IMR-90 (cell line): Measurements from ENCODE around the gene ZNF783. TPM values are rescaled to one million over a fixed set of nuclear protein-coding genes. Genes with fewer than 3 reads are reported as not detected.

Experiments
- ATAC-seq: fragments of 200-7000 bp; cut with Tn5 transposase; 2 replicates; pipeline ENCODE4 v1.9.1; 2020; ENCODE audit warnings: low read depth, mild to moderate bottlenecking, moderate library complexity
- BruUV-seq: library from RNA; stranded (reverse); fragments of 400-500 nt; replicated peaks from 2 replicates; lab custom pipeline; 2021; lab: Mats Ljungman, UMichigan
- CTCF ChIA-PET: fragments of 300-600 bp; formaldehyde crosslinking; extraction: SDS; loops from one replicate; lab custom pipeline; 2021; ENCODE audit warnings: antibody characterized with exemption; lab: Yijun Ruan, JAX
- POLR2A ChIA-PET: fragments of 300-600 bp; sonication (Branson Sonifier 250); formaldehyde crosslinking; loops from one replicate; lab custom pipeline; 2022; ENCODE audit warnings: antibody characterized with exemption; ENCODE audit not compliant: unreplicated experiment; lab: Charles Lee
- DNase-seq: peaks from one replicate; pipeline ENCODE4 v3.0.0; 2013
- H2AFZ ChIP-seq: replicated peaks from 2 replicates; pipeline ENCODE3; 2013; ENCODE audit warnings: low read length, mild to moderate bottlenecking; ENCODE audit not compliant: poor library complexity
- H2AK5ac ChIP-seq: 2 replicates; pipeline ENCODE4 v1.6.1; 2013; ENCODE audit warnings: low read depth, low read length, inconsistent platforms
- H2AK9ac ChIP-seq: replicated peaks from 2 replicates; pipeline ENCODE3; 2013; ENCODE audit warnings: mild to moderate bottlenecking, low read depth, low read length, moderate library complexity; ENCODE audit not compliant: poor library complexity
- H2BK120ac ChIP-seq: 2 replicates; pipeline ENCODE4 v1.6.1; 2013; ENCODE audit warnings: low read depth, low read length, inconsistent platforms
- H2BK15ac ChIP-seq: 3 replicates; pipeline ENCODE4 v1.6.1; 2013; ENCODE audit warnings: low read depth, low read length, inconsistent platforms
- H2BK20ac ChIP-seq: 2 replicates; pipeline ENCODE4 v1.6.1; 2013; ENCODE audit warnings: low read depth, mild to moderate bottlenecking, inconsistent platforms, low read length, moderate library complexity
- H2BK5ac ChIP-seq: 2 replicates; pipeline ENCODE4 v1.6.1; 2013; ENCODE audit warnings: mild to moderate bottlenecking, low read depth, low read length, inconsistent platforms; ENCODE audit not compliant: poor library complexity, severe bottlenecking
- H3K14ac ChIP-seq: replicated peaks from 2 replicates; pipeline ENCODE4 v1.6.1; 2013; ENCODE audit warnings: low read depth, low read length, inconsistent platforms
- H3K18ac ChIP-seq: 2 replicates; pipeline ENCODE4 v1.6.1; 2013; ENCODE audit warnings: low read depth, low read length, control low read depth
- H3K23ac ChIP-seq: 2 replicates; pipeline ENCODE4 v1.6.1; 2013; ENCODE audit warnings: low read depth, low read length, inconsistent platforms
- H3K27ac ChIP-seq: 2 replicates; pipeline ENCODE4 v1.5.1; 2013; ENCODE audit warnings: mild to moderate bottlenecking, control low read depth, low read length; ENCODE audit not compliant: insufficient read depth
- H3K27me3 ChIP-seq: 2 replicates; pipeline ENCODE4 v1.6.1; 2013; ENCODE audit warnings: low read length; ENCODE audit not compliant: control insufficient read depth, insufficient read depth
- H3K36me3 ChIP-seq: 2 replicates; pipeline ENCODE4 v1.6.1; 2013; ENCODE audit warnings: low read length, mixed read lengths; ENCODE audit not compliant: control insufficient read depth, insufficient read depth
- H3K4ac ChIP-seq: 2 replicates; pipeline ENCODE4 v1.6.1; 2013; ENCODE audit warnings: low read depth, low read length, inconsistent platforms
- H3K4me1 ChIP-seq: 2 replicates; pipeline ENCODE4 v1.6.1; 2013; ENCODE audit warnings: low read length, mixed read lengths; ENCODE audit not compliant: control insufficient read depth, insufficient read depth
- H3K4me2 ChIP-seq: 2 replicates; pipeline ENCODE4 v1.6.1; 2013; ENCODE audit warnings: low read depth, mild to moderate bottlenecking, control low read depth, low read length, moderate library complexity
- H3K4me3 ChIP-seq: 2 replicates; pipeline ENCODE4 v1.5.1; 2013; ENCODE audit warnings: low read depth, mild to moderate bottlenecking, control low read depth, low read length, moderate library complexity; ENCODE audit not compliant: insufficient read depth
- H3K56ac ChIP-seq: 2 replicates; pipeline ENCODE4 v1.6.1; 2013; ENCODE audit warnings: low read length, inconsistent platforms; ENCODE audit not compliant: insufficient read depth; ENCODE audit errors: extremely low read depth
- H3K79me1 ChIP-seq, 2 experiments: 2 replicates each; pipeline ENCODE4 v1.6.1; 2013; ENCODE audit warnings: low read length in 2 of 2, inconsistent platforms in 1 of 2, low read depth in 1 of 2
- H3K9ac ChIP-seq: 2 replicates; pipeline ENCODE4 v1.6.1; 2013; ENCODE audit warnings: low read depth, low read length, control low read depth
- H3K9me1 ChIP-seq: 2 replicates; pipeline ENCODE4 v1.6.1; 2013; ENCODE audit warnings: low read length, inconsistent platforms; ENCODE audit not compliant: insufficient read depth
- H3K9me3 ChIP-seq: 2 replicates; pipeline ENCODE4 v1.6.1; 2013; ENCODE audit warnings: low read length; ENCODE audit not compliant: control insufficient read depth, insufficient read depth
- H4K20me1 ChIP-seq: 2 replicates; pipeline ENCODE4 v1.6.1; 2013; ENCODE audit warnings: low read length, inconsistent platforms; ENCODE audit not compliant: insufficient read depth
- H4K5ac ChIP-seq: 2 replicates; pipeline ENCODE4 v1.6.1; 2013; ENCODE audit warnings: mild to moderate bottlenecking, low read depth, low read length, control low read depth
- H4K8ac ChIP-seq, 2 experiments: 2 replicates each; pipeline ENCODE4 v1.6.1; 2013; ENCODE audit warnings: low read depth in 2 of 2, low read length in 2 of 2, control low read depth in 1 of 2, inconsistent platforms in 1 of 2
- H4K91ac ChIP-seq: 2 replicates; pipeline ENCODE4 v1.6.1; 2013; ENCODE audit warnings: low read depth, low read length, inconsistent platforms; ENCODE audit not compliant: insufficient read depth
- CHD1 ChIP-seq: IDR thresholded peaks from 2 replicates; pipeline ENCODE4 v1.6.1; 2012; ENCODE audit warnings: low read depth, low read length, improper control_type of control experiment
- CTCF ChIP-seq: conservative IDR thresholded peaks from 2 replicates; pipeline ENCODE4 v1.5.1; 2012; ENCODE audit warnings: mild to moderate bottlenecking, low read depth, low read length, improper control_type of control experiment
- MAFK ChIP-seq: IDR thresholded peaks from 2 replicates; pipeline ENCODE4 v1.6.1; 2012; ENCODE audit warnings: low read depth, low read length, improper control_type of control experiment
- MAZ ChIP-seq: IDR thresholded peaks from 2 replicates; pipeline ENCODE4 v1.6.1; 2012; ENCODE audit warnings: low read depth, mild to moderate bottlenecking, low read length, improper control_type of control experiment, moderate library complexity, borderline replicate concordance
- NFE2L2 ChIP-seq: fragments of 150-350 bp; IDR thresholded peaks from 2 replicates; pipeline ENCODE4 v1.6.1; 2016; ENCODE audit warnings: low read depth, mild to moderate bottlenecking, low read length
- RAD21 ChIP-seq: IDR thresholded peaks from 2 replicates; pipeline ENCODE4 v1.6.1; 2012; ENCODE audit warnings: low read length, improper control_type of control experiment
- RCOR1 ChIP-seq: IDR thresholded peaks from 2 replicates; pipeline ENCODE4 v1.6.1; 2012; ENCODE audit warnings: mild to moderate bottlenecking, low read length, improper control_type of control experiment; ENCODE audit not compliant: insufficient replicate concordance
- WGBS, 2 experiments: methylation state at CpG; one replicate each; pipeline versions ENCODE4 v1.1.5 to v1.1.7; 2013; ENCODE audit warnings: missing lambda C conversion rate in 2 of 2; ENCODE audit not compliant: insufficient read length in 1 of 2; ENCODE audit errors: extremely low coverage in 2 of 2; 5-methylcytosine and 5-hydroxymethylcytosine counted together
- dilution Hi-C: fragments of 300-500 bp; cut with HindIII; formaldehyde crosslinking; loops from one replicate; pipeline ENCODE4 v1.14.3; 2018; ENCODE audit warnings: low sequenced_read_pairs; ENCODE audit not compliant: unreplicated experiment
- in situ Hi-C: fragments of 300-500 bp; cut with MboI; formaldehyde crosslinking; loops from 3 replicates; pipeline ENCODE4 v1.14.3; 2019; ENCODE audit warnings: low sequenced_read_pairs, inconsistent platforms, mixed read lengths
- intact Hi-C: fragments of 100-400 bp; cut with micrococcal nuclease; formaldehyde crosslinking; loops from 2 replicates; pipeline ENCODE4 v1.10.0; 2022
- polyA plus RNA-seq, 3 experiments: library from polyadenylated mRNA; depleted of rRNA; stranded (reverse); fragments of >200 nt; gene quantifications; 2 replicates each; pipeline ENCODE4 v1.2.3, GENCODE V29; 2012; ENCODE audit warnings: low replicate concordance in 1 of 3
- total RNA-seq: library from RNA; depleted of rRNA; stranded (reverse); fragments of >200 nt; gene quantifications from 2 replicates; pipeline ENCODE4 v1.2.3, GENCODE V29; 2012

ZNF783 gene
- total and polyA plus RNA-seq, 2 of the 4 experiments (the other 2 are of a cell fraction), result 2.3 to 7.2 TPM

GRCh38 chr7:149216402-149216801 is 45.6 kb upstream of the ZNF783 start:
- H3K56ac ChIP-seq, result no peak overlapping the region
- intact Hi-C loops, result no loop called here

More at GRCh38 chr7:149216402-149216801, 45.6 kb upstream of the ZNF783 start:
- Histone ChIP-seq H3K14ac (no peak overlapping the region), H4K91ac (no peak overlapping the region), H4K8ac (no peak overlapping the region), H3K36me3 (peaks cover 63% of the 10 kb centered on the region), H3K9me3 (no peaks in the 10 kb centered on the region), H3K4me2 (no peak overlapping the region), H3K4me1 (peaks cover 3% of the 10 kb centered on the region), H3K9me1 (peaks cover 6% of the 10 kb centered on the region; the same call in 1 of the 2 replicates), H2BK120ac (no peak overlapping the region), H3K9ac (no peak overlapping the region), H2BK15ac (no peak overlapping the region), H4K20me1 (no peaks in the 10 kb centered on the region; the same call in 1 of the 2 replicates), H3K18ac (no peak overlapping the region), H3K23ac (no peak overlapping the region), H2BK20ac (no peak overlapping the region), H3K4me3 (no peak overlapping the region), H3K79me1 (peaks cover 6 to 49% of the 10 kb centered on the region in 2 experiments; a peak in 3 of 4 replicates), H2AK9ac (no peak overlapping the region), H3K4ac (no peak overlapping the region), H2AFZ (no peak overlapping the region), H3K27ac (no peak overlapping the region), H2BK5ac (no peak overlapping the region), H4K5ac (no peak overlapping the region), H3K27me3 (no peaks in the 10 kb centered on the region), H2AK5ac (no peak overlapping the region)
- BruUV-seq, result no TSS peak
- ATAC-seq, result no peak
- TF ChIP-seq MAFK (no peak), MAZ (no peak), CHD1 (no peak), CTCF (no peak), NFE2L2 (no peak), RAD21 (no peak), RCOR1 (no peak)
- POLR2A ChIA-PET, result no interaction called here
- CTCF ChIA-PET, result no interaction called here
- in situ Hi-C loops (no loop called here), dilution Hi-C loops (no loop called here)
- no CpG with 5 or more reads among the region's 2 CpGs for WGBS, 2 experiments
- DNase-seq, result no peak
